ENCODE results near the gene CFB. TPM values are rescaled to one million over a fixed set of nuclear protein-coding genes. Genes with fewer than 3 reads are reported as not detected.

Gene CFB
- total and polyA plus RNA-seq, 9 of the 15 experiments (the other 6 are each of a cell fraction or from before 2014, with no cell fraction given): 0.08 to 0.91 (median 0.22) TPM; not detected in 4

GRCh38 chr6:31908791-31909190 is 37.1 kb upstream of the CFB start (continued):
- no peak for TF ChIP-seq RERE (CRISPR knock-in tag; IDR thresholded peaks at IDR 0.05; ENCODE audit: borderline replicate concordance)
- TF ChIP-seq TSC22D4 (tag; IDR thresholded peaks at IDR 0.05): no peak
- TF ChIP-seq ZNF79 (CRISPR knock-in tag; IDR thresholded peaks at IDR 0.05; ENCODE audit: low read depth): no peak
- no peak for TF ChIP-seq EGR1 (conservative IDR thresholded peaks at IDR 0.05)
- no peak for TF ChIP-seq RBBP5 (IDR thresholded peaks at IDR 0.05; ENCODE audit: borderline replicate concordance, insufficient read depth, low read length, poor library complexity, severe bottlenecking)
